GM12878 (cell line): ENCODE measurements around the gene RESP18. TPM values are rescaled to one million over a fixed set of nuclear protein-coding genes. Genes with fewer than 3 reads are reported as not detected.
"Not testable (repeated sequence)": the region's sequence is repeated elsewhere in the genome, so short reads cannot be mapped to it uniquely, and the experiment has no call there.

Experiments used
- ATAC-seq: fragments of 200-7000 bp; cut with Tn5 transposase; 3 replicates; pipeline ENCODE4 v1.9.1; 2020; ENCODE audit warnings: mild to moderate bottlenecking, moderate library complexity
- BruUV-seq: library from RNA; stranded (reverse); fragments of 400-500 nt; replicated peaks from 2 replicates; lab custom pipeline; 2021; lab: Mats Ljungman, UMichigan
- CTCF ChIA-PET: fragments of 300-600 bp; sonication (Branson Sonifier 250); formaldehyde crosslinking; extraction: SDS; loops from one replicate; lab custom pipeline; 2021; ENCODE audit warnings: inconsistent platforms; lab: Yijun Ruan, JAX
- POLR2A ChIA-PET: fragments of 350-600 bp; formaldehyde crosslinking; extraction: SDS; loops from one replicate; lab custom pipeline; 2021; ENCODE audit warnings: inconsistent platforms; lab: Charles Lee
- RAD21 ChIA-PET: fragments of 300-600 bp; sonication (Branson Sonifier 250); formaldehyde crosslinking; loops from one replicate; lab custom pipeline; 2023; ENCODE audit warnings: antibody characterized with exemption; ENCODE audit not compliant: unreplicated experiment; lab: Charles Lee
- SMC1A ChIA-PET: fragments of 300-600 bp; sonication (Branson Sonifier 250); formaldehyde crosslinking; loops from one replicate; lab custom pipeline; 2023; ENCODE audit not compliant: unreplicated experiment, uncharacterized antibody; lab: Charles Lee
- DNase-seq: peaks from one replicate; pipeline ENCODE4 v3.0.0-alpha.2; 2011; ENCODE audit warnings: low read depth, low spot score
- FAIRE-seq: peaks from 3 replicates; lab custom pipeline; 2011; peaks lifted over from hg19 to GRCh38; lab: Jason Lieb, UNC
- H2AFZ ChIP-seq: 2 replicates; pipeline ENCODE4 v1.6.0; 2011; ENCODE audit warnings: low read depth, low read length, control low read depth; ENCODE audit not compliant: control insufficient read depth
- H3K27ac ChIP-seq: 2 replicates; pipeline ENCODE4 v1.5.1; 2011; ENCODE audit warnings: control low read depth; ENCODE audit not compliant: control insufficient read depth, insufficient read depth
- H3K27me3 ChIP-seq, 2 experiments: replicated peaks in 1 of 2; 2 replicates each; pipeline versions ENCODE4 v1.6.0 to v1.6.1; 2011; ENCODE audit warnings: low read length in 1 of 2; ENCODE audit not compliant: control insufficient read depth in 2 of 2, insufficient read depth in 2 of 2
- H3K36me3 ChIP-seq, 2 experiments: 2 replicates each; pipeline ENCODE4 v1.5.1; 2011; ENCODE audit warnings: low read length in 1 of 2; ENCODE audit not compliant: control insufficient read depth in 2 of 2, insufficient read depth in 2 of 2
- H3K4me1 ChIP-seq: 2 replicates; pipeline ENCODE4 v1.6.1; 2011; ENCODE audit warnings: mild to moderate bottlenecking, low read length, moderate library complexity, mixed read lengths; ENCODE audit not compliant: control insufficient read depth, insufficient read depth
- H3K4me2 ChIP-seq: 2 replicates; pipeline ENCODE4 v1.6.0; 2011; ENCODE audit warnings: control low read depth; ENCODE audit not compliant: control insufficient read depth, insufficient read depth
- H3K4me3 ChIP-seq: fragments of 200-600 bp; sonication (generic); 2 replicates; pipeline ENCODE4 v1.5.1; 2016
- H3K79me2 ChIP-seq: 2 replicates; pipeline ENCODE4 v1.6.0; 2011; ENCODE audit warnings: low read length; ENCODE audit not compliant: control insufficient read depth, insufficient read depth
- H3K9ac ChIP-seq: 2 replicates; pipeline ENCODE4 v1.8.0; 2011; ENCODE audit warnings: low read length, control low read depth, mixed read lengths; ENCODE audit not compliant: control insufficient read depth, insufficient read depth
- H3K9me3 ChIP-seq: replicated peaks from 3 replicates; pipeline ENCODE4 v1.5.1; 2011; ENCODE audit warnings: mild to moderate bottlenecking, low read length; ENCODE audit not compliant: control insufficient read depth, insufficient read depth
- H4K20me1 ChIP-seq: 2 replicates; pipeline ENCODE4 v1.6.0; 2011; ENCODE audit not compliant: control insufficient read depth, insufficient read depth
- CREB1 ChIP-seq: IDR thresholded peaks from 2 replicates; pipeline ENCODE4 v1.6.1; 2012; ENCODE audit warnings: low read depth, mild to moderate bottlenecking, inconsistent platforms
- KLF5 ChIP-seq: fragments of 450-650 bp; IDR thresholded peaks from 2 replicates; pipeline ENCODE4 v1.6.1; 2014; ENCODE audit warnings: mild to moderate bottlenecking; ENCODE audit not compliant: partially characterized antibody
- RELB ChIP-seq: fragments of 450-650 bp; IDR thresholded peaks from 2 replicates; pipeline ENCODE4 v1.6.1; 2017; ENCODE audit warnings: low read depth, mild to moderate bottlenecking, moderate library complexity
- WGBS: methylation state at CpG from one replicate; pipeline ENCODE4 v1.1.6; 2016; ENCODE audit warnings: low lambda C conversion rate; ENCODE audit not compliant: insufficient replicate concordance, insufficient coverage; ENCODE audit errors: missing lambda C conversion rate; 5-methylcytosine and 5-hydroxymethylcytosine counted together
- in situ Hi-C: fragments of 300-500 bp; cut with MboI; formaldehyde crosslinking; loops from 9 replicates; pipeline ENCODE4 v1.14.3; 2018; ENCODE audit warnings: mixed read lengths
- intact Hi-C: fragments of 100-400 bp; cut with micrococcal nuclease; formaldehyde crosslinking; loops from one replicate; pipeline ENCODE4 v1.14.2; 2022; ENCODE audit not compliant: unreplicated experiment
- polyA plus RNA-seq, 11 experiments: library from polyadenylated mRNA; depleted of rRNA in 4 of 11; unstranded in 6 of 11; stranded (reverse) in 5 of 11; fragments of >200 nt; fragmentation: Nextera tagmentation in 4 of 11; fragmentation: Illumina TruSeq in 1 of 11; extraction: Ambion mirVana in 4 of 11; extraction: Trizol in 1 of 11; gene quantifications; 1 replicate in 1 of 11; 2 replicates in 10 of 11; pipeline versions ENCODE4 v1.2.1 to v1.2.3, GENCODE V29; 2011 to 2016; ENCODE audit warnings: inconsistent platforms in 2 of 11, missing spikeins in 2 of 11, low read depth in 1 of 11
- total RNA-seq, 4 experiments: library from RNA; depleted of rRNA in 3 of 4; stranded (reverse); fragments of >200 nt in 3 of 4; fragmentation: Illumina TruSeq in 1 of 4; extraction: Trizol in 1 of 4; gene quantifications; 2 replicates each; pipeline versions ENCODE4 v1.2.1 to v1.2.3, GENCODE V29; 2013 to 2021

Gene RESP18
- total and polyA plus RNA-seq, 10 of the 15 experiments (the other 5 are each of a cell fraction or from before 2014, with no cell fraction given) = not detected

GRCh38 chr2:219287580-219288265, 44.8 kb downstream of the RESP18 start (continued):
- no peak for TF ChIP-seq RELB
- TF ChIP-seq KLF5 = no peak
- TF ChIP-seq CREB1 = no peak

GRCh38 chr2:219287116-219287440, 45.5 kb downstream of the RESP18 start:
- H3K4me1 ChIP-seq, H3K4me3 ChIP-seq, H2AFZ ChIP-seq, H3K9me3 ChIP-seq, FAIRE-seq, DNase-seq, H3K36me3 ChIP-seq, H3K9ac ChIP-seq, H3K27ac ChIP-seq, H3K4me2 ChIP-seq, H3K79me2 ChIP-seq, H4K20me1 ChIP-seq, BruUV-seq, H3K27me3 ChIP-seq, in situ Hi-C loops, intact Hi-C loops: not testable (repeated sequence)
- SMC1A ChIA-PET = interaction anchor here (1.2 kb wide), 1 partner anchor 10 kb away, joined by 4 read pairs; no protein-coding TSS in a partner anchor
- POLR2A ChIA-PET = interaction anchor here (0.7 to 1.7 kb wide), 2 partner anchors 37 to 110 kb away, joined by 3 to 7 read pairs; no protein-coding TSS in a partner anchor
- ATAC-seq = peak; percentile 44; the same call in 1 of the 3 replicates
- RAD21 ChIA-PET = interaction anchor here (1.0 kb wide), 1 partner anchor 35 kb away, joined by 4 read pairs; no protein-coding TSS in a partner anchor
- WGBS = 83% methylated on average over 6 of the region's 6 CpGs
- CTCF ChIA-PET = interaction anchor here (0.8 to 2.1 kb wide), 4 partner anchors 8 to 963 kb away, joined by 3 to 18 read pairs (median 6); no protein-coding TSS in a partner anchor
